WTC11 (cell line): ENCODE measurements around the gene MAGI2.

ENCODE experiments used
- CREM ChIP-seq: sonication (generic); formaldehyde crosslinking; IDR thresholded peaks from 2 replicates; pipeline ENCODE4 v1.8.1; 2022; ENCODE audit warnings: mild to moderate bottlenecking, missing genetic modification reagents, moderate library complexity
- CTCF ChIP-seq: fragments of 200-600 bp; IDR thresholded peaks from 2 replicates; pipeline ENCODE4 v1.8.0; 2022; ENCODE audit warnings: antibody characterized with exemption
- JAZF1 ChIP-seq: fragments of 250-450 bp; sonication (Bioruptor Pico); IDR thresholded peaks from 2 replicates; pipeline ENCODE4 v1.9.0; 2021; ENCODE audit warnings: moderate library complexity, mild to moderate bottlenecking, inconsistent platforms
- NFYB ChIP-seq: sonication (generic); formaldehyde crosslinking; conservative IDR thresholded peaks from 2 replicates; pipeline ENCODE4 v1.8.0; 2022; ENCODE audit warnings: low read depth, missing genetic modification reagents
- TF ChIP-seq, protein P1 (sequence below): sonication (generic); formaldehyde crosslinking; IDR thresholded peaks from 2 replicates; pipeline ENCODE4 v1.8.0; 2022; ENCODE audit warnings: missing genetic modification reagents
- TF ChIP-seq, protein P2 (sequence below): sonication (generic); formaldehyde crosslinking; IDR thresholded peaks from 2 replicates; pipeline ENCODE4 v1.8.1; 2022; ENCODE audit warnings: mild to moderate bottlenecking, moderate library complexity, missing genetic modification reagents
- TF ChIP-seq, protein P3 (sequence below): sonication (generic); formaldehyde crosslinking; conservative IDR thresholded peaks from 2 replicates; pipeline ENCODE4 v1.8.1; 2023; ENCODE audit warnings: mild to moderate bottlenecking, low read depth, missing genetic modification reagents, moderate library complexity
- TF ChIP-seq, protein P4 (sequence below): sonication (generic); formaldehyde crosslinking; IDR thresholded peaks from 2 replicates; pipeline ENCODE4 v1.8.0; 2022; ENCODE audit warnings: mild to moderate bottlenecking, missing genetic modification reagents

- TF ChIP-seq, protein P1, sequence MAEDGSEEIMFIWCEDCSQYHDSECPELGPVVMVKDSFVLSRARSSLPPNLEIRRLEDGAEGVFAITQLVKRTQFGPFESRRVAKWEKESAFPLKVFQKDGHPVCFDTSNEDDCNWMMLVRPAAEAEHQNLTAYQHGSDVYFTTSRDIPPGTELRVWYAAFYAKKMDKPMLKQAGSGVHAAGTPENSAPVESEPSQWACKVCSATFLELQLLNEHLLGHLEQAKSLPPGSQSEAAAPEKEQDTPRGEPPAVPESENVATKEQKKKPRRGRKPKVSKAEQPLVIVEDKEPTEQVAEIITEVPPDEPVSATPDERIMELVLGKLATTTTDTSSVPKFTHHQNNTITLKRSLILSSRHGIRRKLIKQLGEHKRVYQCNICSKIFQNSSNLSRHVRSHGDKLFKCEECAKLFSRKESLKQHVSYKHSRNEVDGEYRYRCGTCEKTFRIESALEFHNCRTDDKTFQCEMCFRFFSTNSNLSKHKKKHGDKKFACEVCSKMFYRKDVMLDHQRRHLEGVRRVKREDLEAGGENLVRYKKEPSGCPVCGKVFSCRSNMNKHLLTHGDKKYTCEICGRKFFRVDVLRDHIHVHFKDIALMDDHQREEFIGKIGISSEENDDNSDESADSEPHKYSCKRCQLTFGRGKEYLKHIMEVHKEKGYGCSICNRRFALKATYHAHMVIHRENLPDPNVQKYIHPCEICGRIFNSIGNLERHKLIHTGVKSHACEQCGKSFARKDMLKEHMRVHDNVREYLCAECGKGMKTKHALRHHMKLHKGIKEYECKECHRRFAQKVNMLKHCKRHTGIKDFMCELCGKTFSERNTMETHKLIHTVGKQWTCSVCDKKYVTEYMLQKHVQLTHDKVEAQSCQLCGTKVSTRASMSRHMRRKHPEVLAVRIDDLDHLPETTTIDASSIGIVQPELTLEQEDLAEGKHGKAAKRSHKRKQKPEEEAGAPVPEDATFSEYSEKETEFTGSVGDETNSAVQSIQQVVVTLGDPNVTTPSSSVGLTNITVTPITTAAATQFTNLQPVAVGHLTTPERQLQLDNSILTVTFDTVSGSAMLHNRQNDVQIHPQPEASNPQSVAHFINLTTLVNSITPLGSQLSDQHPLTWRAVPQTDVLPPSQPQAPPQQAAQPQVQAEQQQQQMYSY (CRISPR knock-in tag), result no peak
- TF ChIP-seq, protein P2, sequence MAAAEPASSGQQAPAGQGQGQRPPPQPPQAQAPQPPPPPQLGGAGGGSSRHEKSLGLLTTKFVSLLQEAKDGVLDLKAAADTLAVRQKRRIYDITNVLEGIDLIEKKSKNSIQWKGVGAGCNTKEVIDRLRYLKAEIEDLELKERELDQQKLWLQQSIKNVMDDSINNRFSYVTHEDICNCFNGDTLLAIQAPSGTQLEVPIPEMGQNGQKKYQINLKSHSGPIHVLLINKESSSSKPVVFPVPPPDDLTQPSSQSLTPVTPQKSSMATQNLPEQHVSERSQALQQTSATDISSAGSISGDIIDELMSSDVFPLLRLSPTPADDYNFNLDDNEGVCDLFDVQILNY (CRISPR knock-in tag), result no peak
- TF ChIP-seq, protein P3, sequence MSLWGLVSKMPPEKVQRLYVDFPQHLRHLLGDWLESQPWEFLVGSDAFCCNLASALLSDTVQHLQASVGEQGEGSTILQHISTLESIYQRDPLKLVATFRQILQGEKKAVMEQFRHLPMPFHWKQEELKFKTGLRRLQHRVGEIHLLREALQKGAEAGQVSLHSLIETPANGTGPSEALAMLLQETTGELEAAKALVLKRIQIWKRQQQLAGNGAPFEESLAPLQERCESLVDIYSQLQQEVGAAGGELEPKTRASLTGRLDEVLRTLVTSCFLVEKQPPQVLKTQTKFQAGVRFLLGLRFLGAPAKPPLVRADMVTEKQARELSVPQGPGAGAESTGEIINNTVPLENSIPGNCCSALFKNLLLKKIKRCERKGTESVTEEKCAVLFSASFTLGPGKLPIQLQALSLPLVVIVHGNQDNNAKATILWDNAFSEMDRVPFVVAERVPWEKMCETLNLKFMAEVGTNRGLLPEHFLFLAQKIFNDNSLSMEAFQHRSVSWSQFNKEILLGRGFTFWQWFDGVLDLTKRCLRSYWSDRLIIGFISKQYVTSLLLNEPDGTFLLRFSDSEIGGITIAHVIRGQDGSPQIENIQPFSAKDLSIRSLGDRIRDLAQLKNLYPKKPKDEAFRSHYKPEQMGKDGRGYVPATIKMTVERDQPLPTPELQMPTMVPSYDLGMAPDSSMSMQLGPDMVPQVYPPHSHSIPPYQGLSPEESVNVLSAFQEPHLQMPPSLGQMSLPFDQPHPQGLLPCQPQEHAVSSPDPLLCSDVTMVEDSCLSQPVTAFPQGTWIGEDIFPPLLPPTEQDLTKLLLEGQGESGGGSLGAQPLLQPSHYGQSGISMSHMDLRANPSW (CRISPR knock-in tag), result no peak
- no peak for TF ChIP-seq JAZF1
- TF ChIP-seq CREM, result no peak
- no peak for TF ChIP-seq CTCF
- no peak for TF ChIP-seq NFYB (CRISPR knock-in tag)
- TF ChIP-seq, protein P4, sequence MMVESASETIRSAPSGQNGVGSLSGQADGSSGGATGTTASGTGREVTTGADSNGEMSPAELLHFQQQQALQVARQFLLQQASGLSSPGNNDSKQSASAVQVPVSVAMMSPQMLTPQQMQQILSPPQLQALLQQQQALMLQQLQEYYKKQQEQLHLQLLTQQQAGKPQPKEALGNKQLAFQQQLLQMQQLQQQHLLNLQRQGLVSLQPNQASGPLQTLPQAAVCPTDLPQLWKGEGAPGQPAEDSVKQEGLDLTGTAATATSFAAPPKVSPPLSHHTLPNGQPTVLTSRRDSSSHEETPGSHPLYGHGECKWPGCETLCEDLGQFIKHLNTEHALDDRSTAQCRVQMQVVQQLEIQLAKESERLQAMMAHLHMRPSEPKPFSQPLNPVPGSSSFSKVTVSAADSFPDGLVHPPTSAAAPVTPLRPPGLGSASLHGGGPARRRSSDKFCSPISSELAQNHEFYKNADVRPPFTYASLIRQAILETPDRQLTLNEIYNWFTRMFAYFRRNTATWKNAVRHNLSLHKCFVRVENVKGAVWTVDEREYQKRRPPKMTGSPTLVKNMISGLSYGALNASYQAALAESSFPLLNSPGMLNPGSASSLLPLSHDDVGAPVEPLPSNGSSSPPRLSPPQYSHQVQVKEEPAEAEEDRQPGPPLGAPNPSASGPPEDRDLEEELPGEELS (CRISPR knock-in tag), result no peak
Observed at GRCh38 chr7:78185149-78185745, 1268.2 kb downstream of the MAGI2 start.
